ENCODE results near the gene ANKRD12. TPM values are rescaled to one million over a fixed set of nuclear protein-coding genes. Genes with fewer than 3 reads are reported as not detected.

ANKRD12 gene
- total RNA-seq, 2 experiments from 2014 or later = 54.2 to 57.2 TPM

- POLR2A ChIA-PET = no interaction called here
These were observed 64.6 kb downstream of the ANKRD12 start for GRCh38 chr18:9201224-9201623.

GRCh38 chr18:9204659-9205058 lies 68.1 kb downstream of the ANKRD12 start:
- ChIA-PET POLR2A (interaction anchor here (0.6 kb wide), 1 partner anchor 80 kb away, joined by 5 read pairs; no protein-coding TSS in a partner anchor), CTCF (interaction anchor here (1.1 kb wide), 1 partner anchor 18 kb away, joined by 7 read pairs; no protein-coding TSS in a partner anchor)

More at GRCh38 chr18:9201224-9201623, 64.6 kb downstream of the ANKRD12 start:
- CTCF ChIA-PET = no interaction called here

- POLR2A ChIA-PET = no interaction called here
- CTCF ChIA-PET = no interaction called here
These were observed 69.8 kb downstream of the ANKRD12 start for GRCh38 chr18:9206421-9206820.

GRCh38 chr18:9209279-9209678 lies 72.7 kb downstream of the ANKRD12 start:
- POLR2A ChIA-PET = interaction anchor here (0.6 kb wide), 1 partner anchor 402 kb away, joined by 5 read pairs; no protein-coding TSS in a partner anchor
- CTCF ChIA-PET = interaction anchor here (1.1 kb wide), 1 partner anchor 13 kb away, joined by 3 read pairs; no protein-coding TSS in a partner anchor

- CTCF ChIA-PET = no interaction called here
- POLR2A ChIA-PET = no interaction called here
These were observed 74.4 kb downstream of the ANKRD12 start for GRCh38 chr18:9210966-9211365.

GRCh38 chr18:9211955-9212354 lies 75.4 kb downstream of the ANKRD12 start:
- ChIA-PET CTCF (no interaction called here), POLR2A (no interaction called here)

- ChIA-PET POLR2A (no interaction called here), CTCF (interaction anchor here (0.6 to 1.2 kb wide), 3 partner anchors 97 to 188 kb away, joined by 3 read pairs; no protein-coding TSS in a partner anchor)
These were observed 78.8 kb downstream of the ANKRD12 start for GRCh38 chr18:9215221-9215933.

- ChIA-PET CTCF (interaction anchor here (1.2 kb wide), 1 partner anchor 187 kb away, joined by 3 read pairs; no protein-coding TSS in a partner anchor), POLR2A (no interaction called here)
These were observed 79.9 kb downstream of the ANKRD12 start for GRCh38 chr18:9216459-9216858.

- ChIA-PET POLR2A (interaction anchor here (0.8 kb wide), 1 partner anchor 21 kb away, joined by 3 read pairs; no protein-coding TSS in a partner anchor), CTCF (no interaction called here)
These were observed 81.3 kb downstream of the ANKRD12 start for GRCh38 chr18:9217743-9218451.

- ChIA-PET CTCF (interaction anchor here (0.9 kb wide), 1 partner anchor 35 kb away, joined by 4 read pairs; no protein-coding TSS in a partner anchor), POLR2A (no interaction called here)
These were observed 84.5 kb downstream of the ANKRD12 start for GRCh38 chr18:9221040-9221439.

GRCh38 chr18:9221661-9222060 lies 85.1 kb downstream of the ANKRD12 start:
- ChIA-PET POLR2A (no interaction called here), CTCF (interaction anchor here (0.9 kb wide), 1 partner anchor 36 kb away, joined by 4 read pairs; no protein-coding TSS in a partner anchor)

GRCh38 chr18:9223356-9223755 lies 86.8 kb downstream of the ANKRD12 start:
- CTCF ChIA-PET = no interaction called here
- POLR2A ChIA-PET = no interaction called here

- CTCF ChIA-PET = no interaction called here
These were observed 89.9 kb downstream of the ANKRD12 start for GRCh38 chr18:9226463-9226862.

GRCh38 chr18:9231852-9232486 lies 95.4 kb downstream of the ANKRD12 start:
- ChIA-PET CTCF (no interaction called here), POLR2A (no interaction called here)

More at GRCh38 chr18:9226463-9226862, 89.9 kb downstream of the ANKRD12 start:
- POLR2A ChIA-PET = no interaction called here

- ChIA-PET POLR2A (interaction anchor here (0.6 kb wide), 1 partner anchor 96 kb away, joined by 3 read pairs; the partner anchor contains the start of gene ANKRD12), CTCF (no interaction called here)
These were observed 96.4 kb downstream of the ANKRD12 start for GRCh38 chr18:9232977-9233376.

- ChIA-PET CTCF (no interaction called here), POLR2A (no interaction called here)
These were observed 97.3 kb downstream of the ANKRD12 start for GRCh38 chr18:9233771-9234440.

GRCh38 chr18:9234528-9234927 lies 97.9 kb downstream of the ANKRD12 start:
- POLR2A ChIA-PET = no interaction called here
- CTCF ChIA-PET = no interaction called here

GRCh38 chr18:9237981-9238380 lies 101.4 kb downstream of the ANKRD12 start:
- POLR2A ChIA-PET = interaction anchor here (0.5 to 1.2 kb wide), 2 partner anchors 20 to 55 kb away, joined by 3 read pairs; no protein-coding TSS in a partner anchor
- CTCF ChIA-PET = interaction anchor here (1.0 kb wide), 1 partner anchor 46 kb away, joined by 3 read pairs; no protein-coding TSS in a partner anchor

GRCh38 chr18:9239720-9240119 lies 103.1 kb downstream of the ANKRD12 start:
- POLR2A ChIA-PET = interaction anchor here (1.0 kb wide), 1 partner anchor 157 kb away, joined by 3 read pairs; no protein-coding TSS in a partner anchor
- CTCF ChIA-PET = interaction anchor here (1.3 kb wide), 1 partner anchor 102 kb away, joined by 3 read pairs; no protein-coding TSS in a partner anchor
